Measurements from ENCODE around the gene ELMO3.

Gene ELMO3

GRCh38 chr16:67188323-67188722 is 10.6 kb upstream of the ELMO3 start:
- no peaks in the 10 kb centered on the region for H3K9me3 ChIP-seq
- TF ChIP-seq, protein P1, sequence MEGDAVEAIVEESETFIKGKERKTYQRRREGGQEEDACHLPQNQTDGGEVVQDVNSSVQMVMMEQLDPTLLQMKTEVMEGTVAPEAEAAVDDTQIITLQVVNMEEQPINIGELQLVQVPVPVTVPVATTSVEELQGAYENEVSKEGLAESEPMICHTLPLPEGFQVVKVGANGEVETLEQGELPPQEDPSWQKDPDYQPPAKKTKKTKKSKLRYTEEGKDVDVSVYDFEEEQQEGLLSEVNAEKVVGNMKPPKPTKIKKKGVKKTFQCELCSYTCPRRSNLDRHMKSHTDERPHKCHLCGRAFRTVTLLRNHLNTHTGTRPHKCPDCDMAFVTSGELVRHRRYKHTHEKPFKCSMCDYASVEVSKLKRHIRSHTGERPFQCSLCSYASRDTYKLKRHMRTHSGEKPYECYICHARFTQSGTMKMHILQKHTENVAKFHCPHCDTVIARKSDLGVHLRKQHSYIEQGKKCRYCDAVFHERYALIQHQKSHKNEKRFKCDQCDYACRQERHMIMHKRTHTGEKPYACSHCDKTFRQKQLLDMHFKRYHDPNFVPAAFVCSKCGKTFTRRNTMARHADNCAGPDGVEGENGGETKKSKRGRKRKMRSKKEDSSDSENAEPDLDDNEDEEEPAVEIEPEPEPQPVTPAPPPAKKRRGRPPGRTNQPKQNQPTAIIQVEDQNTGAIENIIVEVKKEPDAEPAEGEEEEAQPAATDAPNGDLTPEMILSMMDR (IDR thresholded peaks at IDR 0.05; ENCODE audit: low read depth, low read length): no peak
- peaks cover 3% of the 10 kb centered on the region; the same call in 1 of the 2 replicates for H3K4me1 ChIP-seq
- no peaks in the 10 kb centered on the region for H3K27me3 ChIP-seq
- DNase-seq: no peak
- H3K4me3 ChIP-seq (ENCODE audit: low read depth, low read length): no peak overlapping the region
- H3K36me3 ChIP-seq: no peaks in the 10 kb centered on the region

- Histone ChIP-seq H3K4me3 (ENCODE audit: low read depth, low read length) (no peak overlapping the region), H3K9me3 (no peaks in the 10 kb centered on the region), H3K4me1 (peaks cover 3% of the 10 kb centered on the region; the same call in 1 of the 2 replicates), H3K27me3 (no peaks in the 10 kb centered on the region), H3K36me3 (no peaks in the 10 kb centered on the region; the same call in 1 of the 2 replicates)
- TF ChIP-seq, protein P1 (IDR thresholded peaks at IDR 0.05; ENCODE audit: low read depth, low read length): no peak
- DNase-seq: no peak
Observed at GRCh38 chr16:67188798-67189197, 10.1 kb upstream of the ELMO3 start.

- peaks cover 3% of the 10 kb centered on the region; the same call in 1 of the 2 replicates for H3K4me1 ChIP-seq
- no peaks in the 10 kb centered on the region for H3K9me3 ChIP-seq
- no peaks in the 10 kb centered on the region for H3K27me3 ChIP-seq
- H3K36me3 ChIP-seq: peaks cover 12% of the 10 kb centered on the region
- H3K4me3 ChIP-seq (ENCODE audit: low read depth, low read length): no peak within 1 kb of the TSS
- TF ChIP-seq, protein P1 (IDR thresholded peaks at IDR 0.05; ENCODE audit: low read depth, low read length): no peak
- no peak for DNase-seq
Observed at GRCh38 chr16:67190041-67190440, 8.9 kb upstream of the ELMO3 start, which contains the start of gene EXOC3L1. Gene EXOC3L1 (minus strand): TSS chr16:67190136. CDS start chr16:67189676, 460 bp downstream.

DNA sequence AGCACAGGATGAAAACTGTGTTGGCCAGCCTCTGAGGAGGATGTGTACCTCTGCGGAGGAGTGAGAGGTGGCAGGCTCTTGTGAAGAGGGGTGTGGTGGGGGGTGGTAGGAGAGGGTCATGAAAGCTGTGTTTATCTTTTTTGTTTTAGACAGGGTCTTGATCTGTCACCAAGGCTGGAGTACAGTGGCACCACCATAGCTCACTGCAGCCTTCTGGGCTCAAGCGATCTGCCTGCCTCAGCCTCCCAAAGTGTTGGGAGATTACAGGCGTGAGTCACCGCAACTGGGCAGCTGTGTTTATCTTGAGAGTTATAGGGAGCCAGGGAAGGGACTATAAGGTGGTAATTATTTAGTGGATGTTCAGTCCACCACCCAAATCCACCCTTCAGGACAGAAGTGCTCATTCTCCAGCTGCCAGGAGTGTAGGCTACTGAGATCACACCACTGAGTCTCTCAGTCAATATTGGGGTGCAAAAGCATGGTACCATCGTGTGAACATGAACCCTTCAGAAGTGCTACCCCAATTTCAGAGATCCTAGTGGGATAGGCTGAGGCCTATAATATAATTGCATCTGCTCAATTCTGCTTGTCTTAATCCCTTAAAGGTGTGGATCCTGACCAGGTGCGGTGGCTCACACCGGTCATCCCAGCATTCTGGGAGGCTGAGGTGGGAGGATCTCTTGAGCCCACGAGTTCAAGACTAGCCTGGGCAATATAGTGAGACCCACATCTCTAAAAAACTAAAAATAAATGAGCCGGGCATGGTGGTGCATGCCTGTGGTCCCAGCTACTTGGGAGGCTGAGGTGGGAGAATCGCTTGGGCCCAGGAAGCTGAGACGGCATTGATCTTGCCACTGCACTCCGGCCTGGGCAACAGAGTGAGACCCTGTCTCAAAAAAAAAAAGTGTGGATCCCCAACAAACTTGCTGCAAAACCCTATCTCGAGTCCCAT is 8.2 kb upstream of the ELMO3 start:
- Histone ChIP-seq H3K4me1 (no peaks in the 10 kb centered on the region), H3K4me3 (ENCODE audit: low read depth, low read length) (no peak overlapping the region), H3K27me3 (no peaks in the 10 kb centered on the region), H3K36me3 (peaks cover 19% of the 10 kb centered on the region), H3K9me3 (no peaks in the 10 kb centered on the region)
- TF ChIP-seq, protein P1 (IDR thresholded peaks at IDR 0.05; ENCODE audit: low read depth, low read length): no peak
- no peak for DNase-seq

- Histone ChIP-seq H3K36me3 (peaks cover 27% of the 10 kb centered on the region), H3K27me3 (no peaks in the 10 kb centered on the region), H3K4me1 (no peaks in the 10 kb centered on the region), H3K9me3 (no peaks in the 10 kb centered on the region), H3K4me3 (ENCODE audit: low read depth, low read length) (peak overlapping the region; percentile 65)
- no peak for DNase-seq
- TF ChIP-seq, protein P1 (IDR thresholded peaks at IDR 0.05; ENCODE audit: low read depth, low read length): no peak
Observed at GRCh38 chr16:67191411-67191994, 7.4 kb upstream of the ELMO3 start.

All from BE2C (cell line).